HG03095 (cell line): ENCODE measurements around the gene SOAT2.
A peak's percentile ranks its signal among the peaks of the same experiment; 100 is the strongest.
"Not testable (repeated sequence)": the region's sequence is repeated elsewhere in the genome, so short reads cannot be mapped to it uniquely, and the experiment has no call there.

Experiments
- ATAC-seq: cut with Tn5 transposase; IDR thresholded peaks from one replicate; pipeline ENCODE4 v1.9.1; 2021; ENCODE audit warnings: moderate library complexity; ENCODE audit not compliant: unreplicated experiment

Gene SOAT2

GRCh38 chr12:53079226-53080117 lies 23.8 kb upstream of the SOAT2 start, which contains the start of gene SPRYD3:
Gene SPRYD3, minus strand, starts transcription at chr12:53079390. Its CDS starts 57 bp downstream, at chr12:53079333.
- peak; percentile 97 for ATAC-seq

- ATAC-seq = no peak
Observed at GRCh38 chr12:53082637-53083175, 20.6 kb upstream of the SOAT2 start.

- no peak for ATAC-seq
Observed at GRCh38 chr12:53086361-53086760, 16.9 kb upstream of the SOAT2 start.

GRCh38 chr12:53090105-53090504 lies 13.2 kb upstream of the SOAT2 start:
- no peak for ATAC-seq

GRCh38 chr12:53090554-53090953 lies 12.7 kb upstream of the SOAT2 start:
- ATAC-seq = no peak

- ATAC-seq = no peak
Observed at GRCh38 chr12:53091756-53092155, 11.5 kb upstream of the SOAT2 start.

GRCh38 chr12:53093777-53094393 lies 9.4 kb upstream of the SOAT2 start:
- no peak for ATAC-seq

- ATAC-seq = no peak
Observed at GRCh38 chr12:53094394-53094787, 8.9 kb upstream of the SOAT2 start.

- ATAC-seq = not testable (repeated sequence)
Observed at GRCh38 chr12:53094796-53095595, 8.3 kb upstream of the SOAT2 start.

GRCh38 chr12:53095596-53095895 lies 7.7 kb upstream of the SOAT2 start:
- ATAC-seq = not testable (repeated sequence)

- no peak for ATAC-seq
Observed at GRCh38 chr12:53096089-53096741, 7.1 kb upstream of the SOAT2 start.

- ATAC-seq = no peak
Observed at GRCh38 chr12:53096759-53097158, 6.5 kb upstream of the SOAT2 start.

- no peak for ATAC-seq
Observed at GRCh38 chr12:53097207-53097563, 6.1 kb upstream of the SOAT2 start.

GRCh38 chr12:53097564-53098353 lies 5.5 kb upstream of the SOAT2 start, which contains the start of gene IGFBP6:
Gene IGFBP6, plus strand, starts transcription at chr12:53097667. Its CDS starts 51 bp downstream, at chr12:53097718.
- no peak for ATAC-seq

GRCh38 chr12:53098354-53098981 lies 4.8 kb upstream of the SOAT2 start:
- no peak for ATAC-seq

GRCh38 chr12:53099071-53099882 lies 4.0 kb upstream of the SOAT2 start:
- ATAC-seq = no peak

- no peak for ATAC-seq
Observed at GRCh38 chr12:53100466-53101151, 2.7 kb upstream of the SOAT2 start.

- no peak for ATAC-seq
Observed at GRCh38 chr12:53101266-53101665, 2.0 kb upstream of the SOAT2 start.
